Memory B cell (primary cell): Measurements from ENCODE around the gene ITPKA.

Source experiments
- ATAC-seq: fragments of 150-1000 bp; cut with Tn5 transposase; 2 replicates; pipeline ENCODE4 v1.10.0; 2021; ENCODE audit warnings: low read depth, mild to moderate bottlenecking, moderate library complexity
- DNase-seq, 2 donors: peaks; one replicate each; pipeline ENCODE4 v3.0.0; 2022; ENCODE audit warnings: low spot score in 2 of 2
- H3K27ac Mint-ChIP-seq: one replicate; pipeline ENCODE4 v1.8.0; 2022; ENCODE audit warnings: mild to moderate bottlenecking, moderate library complexity, mixed read lengths
- H3K27me3 Mint-ChIP-seq: one replicate; pipeline ENCODE4 v1.8.0; 2022; ENCODE audit warnings: mixed read lengths
- H3K36me3 Mint-ChIP-seq: one replicate; pipeline ENCODE4 v1.8.0; 2022; ENCODE audit warnings: mild to moderate bottlenecking, mixed read lengths
- H3K4me1 Mint-ChIP-seq: one replicate; pipeline ENCODE4 v1.8.0; 2022; ENCODE audit warnings: mixed read lengths
- H3K4me3 Mint-ChIP-seq: one replicate; pipeline ENCODE4 v1.8.0; 2022; ENCODE audit warnings: mild to moderate bottlenecking, moderate library complexity, mixed read lengths
- H3K9me3 Mint-ChIP-seq: one replicate; pipeline ENCODE4 v1.8.0; 2022; ENCODE audit warnings: mixed read lengths

Gene ITPKA

GRCh38 chr15:41511331-41511898 lies 17.7 kb downstream of the ITPKA start:
- H3K9me3 Mint-ChIP-seq: no peaks in the 10 kb centered on the region
- H3K27me3 Mint-ChIP-seq: peaks cover 5% of the 10 kb centered on the region
- H3K4me1 Mint-ChIP-seq: peaks cover 17% of the 10 kb centered on the region
- H3K4me3 Mint-ChIP-seq: no peak overlapping the region
- no peak for DNase-seq
- no peak overlapping the region for H3K27ac Mint-ChIP-seq
- ATAC-seq: no peak
- no peaks in the 10 kb centered on the region for H3K36me3 Mint-ChIP-seq

- peaks cover 17% of the 10 kb centered on the region for H3K4me1 Mint-ChIP-seq
- peaks cover 5% of the 10 kb centered on the region for H3K27me3 Mint-ChIP-seq
- peak; percentile 14 for ATAC-seq
- no peak overlapping the region for H3K27ac Mint-ChIP-seq
- DNase-seq: no peak
- H3K9me3 Mint-ChIP-seq: no peaks in the 10 kb centered on the region
- no peaks in the 10 kb centered on the region for H3K36me3 Mint-ChIP-seq
- peak overlapping the region; percentile 90 for H3K4me3 Mint-ChIP-seq
Measured at GRCh38 chr15:41511899-41512369, 18.3 kb downstream of the ITPKA start.

- Mint-ChIP-seq H3K4me3 (peak overlapping the region; percentile 90), H3K36me3 (peaks cover 2% of the 10 kb centered on the region), H3K9me3 (no peaks in the 10 kb centered on the region), H3K27me3 (peaks cover 5% of the 10 kb centered on the region), H3K27ac (no peak overlapping the region), H3K4me1 (peaks cover 17% of the 10 kb centered on the region)
- ATAC-seq (no peak), DNase-seq (no peak)
Measured at GRCh38 chr15:41512512-41512939, 18.9 kb downstream of the ITPKA start.

- peak; percentile 42 to 60 for DNase-seq
- Mint-ChIP-seq H3K27ac (no peak overlapping the region), H3K36me3 (peaks cover 2% of the 10 kb centered on the region), H3K4me1 (peaks cover 18% of the 10 kb centered on the region), H3K27me3 (peaks cover 5% of the 10 kb centered on the region), H3K9me3 (no peaks in the 10 kb centered on the region), H3K4me3 (peak overlapping the region; percentile 90)
- ATAC-seq: peak; percentile 68
Measured at GRCh38 chr15:41512940-41513505, 19.3 kb downstream of the ITPKA start.

GRCh38 chr15:41513506-41514227 lies 20.0 kb downstream of the ITPKA start, which contains the start of gene LTK:
Gene LTK, minus strand, starts transcription at chr15:41513827. Its CDS starts 118 bp downstream, at chr15:41513709.
- Mint-ChIP-seq H3K27me3 (peaks cover 5% of the 10 kb centered on the region), H3K4me1 (peaks cover 20% of the 10 kb centered on the region), H3K9me3 (no peaks in the 10 kb centered on the region), H3K27ac (no peak within 1 kb of the TSS), H3K36me3 (peaks cover 2% of the 10 kb centered on the region), H3K4me3 (peak within 1 kb of the TSS; percentile 90)
- no peak for DNase-seq
- ATAC-seq: peak; percentile 20

- ATAC-seq: no peak
- no peak overlapping the region for H3K4me3 Mint-ChIP-seq
- DNase-seq: no peak
Measured at GRCh38 chr15:41517895-41518449, 24.3 kb downstream of the ITPKA start.

GRCh38 chr15:41520636-41521035 lies 27.0 kb downstream of the ITPKA start:
- Mint-ChIP-seq H3K27ac (no peak overlapping the region), H3K36me3 (peaks cover 12% of the 10 kb centered on the region), H3K27me3 (no peaks in the 10 kb centered on the region), H3K4me3 (no peak overlapping the region), H3K4me1 (peaks cover 3% of the 10 kb centered on the region), H3K9me3 (no peaks in the 10 kb centered on the region)
- no peak for DNase-seq
- no peak for ATAC-seq

More at GRCh38 chr15:41517895-41518449, 24.3 kb downstream of the ITPKA start:
- H3K36me3 Mint-ChIP-seq: peaks cover 8% of the 10 kb centered on the region
- peaks cover 3% of the 10 kb centered on the region for H3K27me3 Mint-ChIP-seq
- H3K4me1 Mint-ChIP-seq: peaks cover 14% of the 10 kb centered on the region
- H3K27ac Mint-ChIP-seq: no peak overlapping the region
- H3K9me3 Mint-ChIP-seq: no peaks in the 10 kb centered on the region

- no peaks in the 10 kb centered on the region for H3K27me3 Mint-ChIP-seq
- H3K4me1 Mint-ChIP-seq: peaks cover 3% of the 10 kb centered on the region
- H3K4me3 Mint-ChIP-seq: no peak overlapping the region
- DNase-seq (no peak), ATAC-seq (no peak)
- H3K36me3 Mint-ChIP-seq: peaks cover 18% of the 10 kb centered on the region
- no peak overlapping the region for H3K27ac Mint-ChIP-seq
- no peaks in the 10 kb centered on the region for H3K9me3 Mint-ChIP-seq
Measured at GRCh38 chr15:41521614-41522013, 27.9 kb downstream of the ITPKA start.

GRCh38 chr15:41523097-41523496 lies 29.4 kb downstream of the ITPKA start:
- ATAC-seq: no peak
- H3K4me1 Mint-ChIP-seq: peaks cover under 1% of the 10 kb centered on the region
- H3K9me3 Mint-ChIP-seq: no peaks in the 10 kb centered on the region
- no peak overlapping the region for H3K4me3 Mint-ChIP-seq
- H3K36me3 Mint-ChIP-seq: peaks cover 21% of the 10 kb centered on the region
- H3K27me3 Mint-ChIP-seq: no peaks in the 10 kb centered on the region
- H3K27ac Mint-ChIP-seq: no peak overlapping the region
- no peak for DNase-seq

- Mint-ChIP-seq H3K36me3 (peaks cover 29% of the 10 kb centered on the region), H3K9me3 (no peaks in the 10 kb centered on the region), H3K4me3 (peak overlapping the region; percentile 13), H3K27me3 (no peaks in the 10 kb centered on the region), H3K27ac (peak overlapping the region; percentile 77), H3K4me1 (peaks cover 13% of the 10 kb centered on the region)
- ATAC-seq (peak; percentile 32), DNase-seq (no peak)
Measured at GRCh38 chr15:41530363-41530956, 36.8 kb downstream of the ITPKA start.

GRCh38 chr15:41535544-41535943 lies 41.9 kb downstream of the ITPKA start:
- Mint-ChIP-seq H3K9me3 (no peaks in the 10 kb centered on the region), H3K27me3 (no peaks in the 10 kb centered on the region), H3K4me1 (peaks cover 13% of the 10 kb centered on the region), H3K36me3 (peaks cover 21% of the 10 kb centered on the region), H3K27ac (no peak overlapping the region), H3K4me3 (no peak overlapping the region)
- ATAC-seq: no peak
- DNase-seq: no peak

GRCh38 chr15:41536866-41537265 lies 43.2 kb downstream of the ITPKA start:
- no peak overlapping the region for H3K27ac Mint-ChIP-seq

GRCh38 chr15:41543521-41543870 lies 49.8 kb downstream of the ITPKA start:
- Mint-ChIP-seq H3K27me3 (no peaks in the 10 kb centered on the region), H3K4me3 (peak overlapping the region; percentile 86), H3K4me1 (peaks cover 13% of the 10 kb centered on the region), H3K27ac (peak overlapping the region; percentile 79), H3K9me3 (no peaks in the 10 kb centered on the region), H3K36me3 (no peaks in the 10 kb centered on the region)
- DNase-seq: no peak
- ATAC-seq: no peak

More at GRCh38 chr15:41536866-41537265, 43.2 kb downstream of the ITPKA start:
- H3K4me1 Mint-ChIP-seq: peaks cover 7% of the 10 kb centered on the region
- DNase-seq (no peak), ATAC-seq (no peak)
- H3K27me3 Mint-ChIP-seq: no peaks in the 10 kb centered on the region
- no peak overlapping the region for H3K4me3 Mint-ChIP-seq
- H3K9me3 Mint-ChIP-seq: no peaks in the 10 kb centered on the region
- H3K36me3 Mint-ChIP-seq: peaks cover 21% of the 10 kb centered on the region

GRCh38 chr15:41544650-41545015 lies 51.0 kb downstream of the ITPKA start:
- no peak for ATAC-seq
- Mint-ChIP-seq H3K36me3 (no peaks in the 10 kb centered on the region), H3K9me3 (no peaks in the 10 kb centered on the region), H3K4me3 (peak overlapping the region; percentile 86), H3K4me1 (peaks cover 13% of the 10 kb centered on the region), H3K27me3 (no peaks in the 10 kb centered on the region), H3K27ac (peak overlapping the region; percentile 79)
- DNase-seq: no peak
